Epithelial cell of esophagus (primary cell): ENCODE measurements around the gene KRT37.
"Not testable (repeated sequence)": the region's sequence is repeated elsewhere in the genome, so short reads cannot be mapped to it uniquely, and the experiment has no call there.

Source experiments
- DNase-seq: peaks from one replicate; pipeline ENCODE4 v3.0.0; 2010; ENCODE audit warnings: low read depth
- H3K4me3 ChIP-seq: 2 replicates; pipeline ENCODE4 v1.5.1; 2011; ENCODE audit warnings: mild to moderate bottlenecking, low read length, control low read depth
- CTCF ChIP-seq: IDR thresholded peaks from 2 replicates; pipeline ENCODE4 v1.5.1; 2011; ENCODE audit warnings: low read depth, mild to moderate bottlenecking, low read length, control low read depth, inconsistent platforms; ENCODE audit not compliant: insufficient read depth; ENCODE audit errors: missing control alignments

Gene KRT37

GRCh38 chr17:41392278-41392677 is 32.1 kb downstream of the KRT37 start:
- TF ChIP-seq CTCF: no peak
- no peak for DNase-seq
- no peak overlapping the region for H3K4me3 ChIP-seq

- no peak for TF ChIP-seq CTCF
- no peak for DNase-seq
- H3K4me3 ChIP-seq: no peak overlapping the region
Measured at GRCh38 chr17:41391535-41391934, 32.9 kb downstream of the KRT37 start.

- TF ChIP-seq CTCF: no peak
Measured at GRCh38 chr17:41390411-41390938, 33.9 kb downstream of the KRT37 start.

GRCh38 chr17:41387670-41388069 is 36.7 kb downstream of the KRT37 start:
- no peak for TF ChIP-seq CTCF
- no peak for DNase-seq
- no peak overlapping the region for H3K4me3 ChIP-seq

More at GRCh38 chr17:41390411-41390938, 33.9 kb downstream of the KRT37 start:
- DNase-seq: no peak
- no peak overlapping the region for H3K4me3 ChIP-seq

GRCh38 chr17:41386227-41386626 is 38.2 kb downstream of the KRT37 start:
- TF ChIP-seq CTCF: no peak
- no peak for DNase-seq
- no peak overlapping the region for H3K4me3 ChIP-seq

GRCh38 chr17:41383690-41384089 is 40.7 kb downstream of the KRT37 start:
- H3K4me3 ChIP-seq: no peak overlapping the region
- no peak for TF ChIP-seq CTCF
- no peak for DNase-seq

GRCh38 chr17:41382394-41382793 is 42.0 kb downstream of the KRT37 start:
- TF ChIP-seq CTCF: no peak
- peak; percentile 76 for DNase-seq
- no peak overlapping the region for H3K4me3 ChIP-seq

- DNase-seq, H3K4me3 ChIP-seq: not testable (repeated sequence)
Measured at GRCh38 chr17:41381943-41382342, 42.4 kb downstream of the KRT37 start, which contains the start of gene KRT34. KRT34 (minus strand) TSS chr17:41382306; CDS start chr17:41382246, 60 bp downstream.

GRCh38 chr17:41380091-41380490 is 44.3 kb downstream of the KRT37 start:
- not testable (repeated sequence) for H3K4me3 ChIP-seq
- DNase-seq: peak; percentile 91
